Endodermal cell (in vitro differentiated cells): Measurements from ENCODE around the gene SUGP1. TPM values are rescaled to one million over a fixed set of nuclear protein-coding genes. Genes with fewer than 3 reads are reported as not detected.

ENCODE experiments used
- DNase-seq: peaks from one replicate; pipeline ENCODE4 v3.0.0-alpha.2; 2017
- H3K27ac ChIP-seq: 2 replicates; pipeline ENCODE4 v1.5.1; 2013; ENCODE audit warnings: mild to moderate bottlenecking, low read depth, low read length, moderate library complexity
- H3K27me3 ChIP-seq: 2 replicates; pipeline ENCODE4 v1.6.1; 2013; ENCODE audit warnings: mild to moderate bottlenecking, low read length, moderate library complexity; ENCODE audit not compliant: insufficient read depth, control insufficient read depth, poor library complexity, severe bottlenecking
- H3K36me3 ChIP-seq: 2 replicates; pipeline ENCODE4 v1.7.0; 2013; ENCODE audit warnings: mild to moderate bottlenecking, low read length, moderate library complexity; ENCODE audit not compliant: control insufficient read depth, insufficient read depth
- H3K4me1 ChIP-seq: one replicate; pipeline ENCODE4 v1.7.0; 2013; ENCODE audit warnings: low read length; ENCODE audit not compliant: control insufficient read depth, insufficient read depth
- H3K4me3 ChIP-seq: 2 replicates; pipeline ENCODE4 v1.5.1; 2013; ENCODE audit warnings: mild to moderate bottlenecking, low read length, moderate library complexity
- H3K9ac ChIP-seq: 2 replicates; pipeline ENCODE4 v1.6.1; 2013; ENCODE audit warnings: mild to moderate bottlenecking, low read length, moderate library complexity; ENCODE audit not compliant: poor library complexity, severe bottlenecking; ENCODE audit errors: extremely low read depth
- H3K9me3 ChIP-seq: 2 replicates; pipeline ENCODE4 v1.6.1; 2013; ENCODE audit warnings: mild to moderate bottlenecking, low read length, moderate library complexity; ENCODE audit not compliant: control insufficient read depth
- H3K27ac Mint-ChIP-seq: 2 replicates; pipeline ENCODE4 v1.8.0; 2020; ENCODE audit warnings: mixed read lengths
- H3K27me3 Mint-ChIP-seq: 2 replicates; pipeline ENCODE4 v1.8.0; 2021; ENCODE audit warnings: mild to moderate bottlenecking, mixed read lengths; ENCODE audit not compliant: insufficient read depth
- H3K36me3 Mint-ChIP-seq: 2 replicates; pipeline ENCODE4 v1.8.0; 2020; ENCODE audit warnings: low read depth, mixed read lengths
- H3K4me1 Mint-ChIP-seq: 2 replicates; pipeline ENCODE4 v1.8.0; 2020; ENCODE audit warnings: mixed read lengths
- H3K4me3 Mint-ChIP-seq: 2 replicates; pipeline ENCODE4 v1.8.0; 2020; ENCODE audit warnings: mild to moderate bottlenecking, moderate library complexity, mixed read lengths
- H3K9me3 Mint-ChIP-seq: 2 replicates; pipeline ENCODE4 v1.8.0; 2020; ENCODE audit warnings: mild to moderate bottlenecking, mixed read lengths
- WGBS, 2 experiments: methylation state at CpG; one replicate each; pipeline versions ENCODE4 v1.1.5 to v1.1.7; 2013; ENCODE audit warnings: missing lambda C conversion rate in 2 of 2, mixed read lengths in 1 of 2; ENCODE audit not compliant: insufficient coverage in 1 of 2, insufficient read length in 1 of 2; 5-methylcytosine and 5-hydroxymethylcytosine counted together
- total RNA-seq, 2 donors: library from RNA; stranded (reverse); fragmentation: NEBNext Ultra II Directional in 1 of 2; extraction: Animal tissue kit (Norgen Biotek cat#: 25700) in 1 of 2; gene quantifications; 2 replicates in 1 of 2; 3 replicates in 1 of 2; pipeline ENCODE4 v1.2.1, GENCODE V29; 2021
- TF ChIP-seq, protein P1 (sequence below): fragments of 200-600 bp; sonication (generic); conservative IDR thresholded peaks from 2 replicates; pipeline ENCODE4 v1.5.0; 2021; ENCODE audit warnings: antibody characterized with exemption, mild to moderate bottlenecking

SUGP1 gene
- total RNA-seq, 2 donors from 2014 or later = 72.2 to 75.5 TPM

GRCh38 chr19:19349365-19349764 lies 29.1 kb upstream of the SUGP1 start:
- peaks cover 63% of the 10 kb centered on the region for H3K36me3 Mint-ChIP-seq
- 94 to 98% methylated on average over 5 to 7 of the region's 7 CpGs for WGBS, 2 experiments
- H3K36me3 ChIP-seq = peaks cover 64% of the 10 kb centered on the region

DNA sequence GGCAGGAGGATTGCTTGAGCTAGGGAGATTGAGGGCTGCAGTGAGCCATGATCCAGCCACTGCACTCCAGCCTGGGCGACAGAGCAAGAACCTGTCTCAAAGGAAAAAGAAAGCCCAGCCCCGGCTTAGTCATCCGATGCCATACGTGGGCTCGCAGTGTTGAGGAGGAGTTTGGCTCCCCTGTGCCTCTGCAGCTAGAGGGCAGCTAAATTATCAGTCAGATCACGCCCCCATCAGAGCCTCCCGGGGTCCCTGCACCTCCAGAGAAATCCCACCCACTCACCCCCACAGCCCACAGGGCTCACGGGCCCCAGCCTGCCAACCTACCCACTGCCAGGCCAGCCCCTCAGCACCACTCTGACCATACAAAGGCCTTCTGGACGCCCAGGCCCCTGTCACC lies 28.0 kb upstream of the SUGP1 start:
- Histone ChIP-seq H3K27ac (no peak overlapping the region), H3K9me3 (no peaks in the 10 kb centered on the region), H3K27me3 (no peaks in the 10 kb centered on the region), H3K4me3 (no peak overlapping the region), H3K9ac (no peak overlapping the region), H3K4me1 (no peaks in the 10 kb centered on the region), H3K36me3 (peaks cover 63% of the 10 kb centered on the region)
- Mint-ChIP-seq H3K4me1 (no peaks in the 10 kb centered on the region), H3K27ac (no peak overlapping the region), H3K27me3 (no peaks in the 10 kb centered on the region), H3K36me3 (peaks cover 58% of the 10 kb centered on the region), H3K4me3 (no peak overlapping the region), H3K9me3 (no peaks in the 10 kb centered on the region)
- no peak for DNase-seq
- WGBS, 2 experiments = 93 to 94% methylated on average over 7 to 9 of the region's 9 CpGs
- TF ChIP-seq, protein P1, sequence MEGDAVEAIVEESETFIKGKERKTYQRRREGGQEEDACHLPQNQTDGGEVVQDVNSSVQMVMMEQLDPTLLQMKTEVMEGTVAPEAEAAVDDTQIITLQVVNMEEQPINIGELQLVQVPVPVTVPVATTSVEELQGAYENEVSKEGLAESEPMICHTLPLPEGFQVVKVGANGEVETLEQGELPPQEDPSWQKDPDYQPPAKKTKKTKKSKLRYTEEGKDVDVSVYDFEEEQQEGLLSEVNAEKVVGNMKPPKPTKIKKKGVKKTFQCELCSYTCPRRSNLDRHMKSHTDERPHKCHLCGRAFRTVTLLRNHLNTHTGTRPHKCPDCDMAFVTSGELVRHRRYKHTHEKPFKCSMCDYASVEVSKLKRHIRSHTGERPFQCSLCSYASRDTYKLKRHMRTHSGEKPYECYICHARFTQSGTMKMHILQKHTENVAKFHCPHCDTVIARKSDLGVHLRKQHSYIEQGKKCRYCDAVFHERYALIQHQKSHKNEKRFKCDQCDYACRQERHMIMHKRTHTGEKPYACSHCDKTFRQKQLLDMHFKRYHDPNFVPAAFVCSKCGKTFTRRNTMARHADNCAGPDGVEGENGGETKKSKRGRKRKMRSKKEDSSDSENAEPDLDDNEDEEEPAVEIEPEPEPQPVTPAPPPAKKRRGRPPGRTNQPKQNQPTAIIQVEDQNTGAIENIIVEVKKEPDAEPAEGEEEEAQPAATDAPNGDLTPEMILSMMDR = no peak

More at GRCh38 chr19:19349365-19349764, 29.1 kb upstream of the SUGP1 start:
- H3K9me3 Mint-ChIP-seq = no peaks in the 10 kb centered on the region
- H3K4me3 Mint-ChIP-seq = no peak overlapping the region
- no peak for DNase-seq
- Histone ChIP-seq H3K9ac (no peak overlapping the region), H3K4me1 (no peaks in the 10 kb centered on the region), H3K27me3 (no peaks in the 10 kb centered on the region), H3K27ac (no peak overlapping the region), H3K9me3 (no peaks in the 10 kb centered on the region), H3K4me3 (no peak overlapping the region)
- no peaks in the 10 kb centered on the region for H3K4me1 Mint-ChIP-seq
- H3K27ac Mint-ChIP-seq = no peak overlapping the region
- no peaks in the 10 kb centered on the region for H3K27me3 Mint-ChIP-seq
- TF ChIP-seq, protein P1 = no peak

- no peak overlapping the region for H3K9ac ChIP-seq
- H3K4me3 ChIP-seq = no peak overlapping the region
- no peak for DNase-seq
- Mint-ChIP-seq H3K27me3 (no peaks in the 10 kb centered on the region), H3K9me3 (no peaks in the 10 kb centered on the region), H3K4me1 (no peaks in the 10 kb centered on the region), H3K27ac (no peak overlapping the region), H3K4me3 (no peak overlapping the region), H3K36me3 (peaks cover 61% of the 10 kb centered on the region)
- H3K27ac ChIP-seq = no peak overlapping the region
- no peaks in the 10 kb centered on the region for H3K9me3 ChIP-seq
- no peaks in the 10 kb centered on the region for H3K4me1 ChIP-seq
- H3K36me3 ChIP-seq = peaks cover 63% of the 10 kb centered on the region
- WGBS, 2 experiments = 92 to 100% methylated on average over 2 to 10 of the region's 10 CpGs
- TF ChIP-seq, protein P1 = no peak
- H3K27me3 ChIP-seq = no peaks in the 10 kb centered on the region
These were observed 27.2 kb upstream of the SUGP1 start for GRCh38 chr19:19347401-19348110.
